Activated CD8-positive, alpha-beta memory T cell treated with anti-CD3 and anti-CD28 coated beads, Interleukin-2, amount 50 U/mL, for 1 hour (primary cell): ENCODE data around the gene SPIRE2.
A peak's percentile ranks its signal among the peaks of the same experiment; 100 is the strongest.
"Not testable (repeated sequence)": the region's sequence is repeated elsewhere in the genome, so short reads cannot be mapped to it uniquely, and the experiment has no call there.

Source experiments
- DNase-seq: peaks from one replicate; pipeline ENCODE4 v3.0.0-alpha.2; 2020; ENCODE audit errors: extremely low read depth

SPIRE2 gene

DNA sequence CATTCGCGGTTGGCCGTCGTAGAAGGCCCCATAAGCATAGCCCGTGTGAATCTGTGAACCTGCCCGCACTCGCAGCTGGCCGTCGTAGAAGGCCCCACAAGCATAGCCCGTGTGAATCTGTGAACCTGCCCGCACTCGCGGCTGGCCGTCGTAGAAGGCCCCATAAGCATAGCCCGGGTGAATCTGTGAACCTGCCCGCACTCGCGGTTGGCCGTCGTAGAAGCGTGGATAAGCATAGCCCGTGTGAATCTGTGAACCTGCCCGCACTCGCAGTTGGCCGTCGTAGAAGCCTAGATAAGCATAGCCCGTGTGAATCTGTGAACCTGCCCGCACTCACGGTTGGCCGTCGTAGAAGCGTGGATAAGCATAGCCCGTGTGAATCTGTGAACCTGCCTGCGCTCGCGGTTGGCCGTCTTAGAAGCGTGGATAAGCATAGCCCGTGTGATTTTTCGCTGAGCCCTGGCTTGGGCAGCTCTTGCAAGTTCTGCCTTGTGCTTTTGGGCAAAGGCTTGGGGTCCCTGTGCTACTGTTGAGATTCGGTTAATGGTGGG is 6.6 kb downstream of the SPIRE2 start:
- DNase-seq: not testable (repeated sequence)

DNA sequence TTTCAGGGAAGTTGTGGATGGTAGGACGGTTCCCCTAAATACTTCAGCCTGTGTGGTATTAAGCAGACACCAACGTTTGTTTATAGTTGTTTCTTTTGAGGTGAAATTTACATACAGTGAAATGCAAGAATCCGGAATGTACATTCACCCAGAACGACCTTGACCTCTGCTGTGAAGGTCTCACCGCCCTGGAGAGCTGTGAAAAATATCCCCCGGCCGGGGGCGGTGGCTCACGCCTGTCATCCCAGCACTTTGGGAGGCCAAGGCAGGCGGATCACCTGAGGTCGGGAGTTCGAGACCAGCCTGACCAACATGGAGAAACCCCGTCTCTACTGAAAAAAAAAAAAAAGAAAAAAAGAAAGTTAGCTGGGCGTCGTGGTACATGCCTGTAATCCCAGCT is 8.2 kb downstream of the SPIRE2 start:
- not testable (repeated sequence) for DNase-seq

- DNase-seq: no peak
Observed at GRCh38 chr16:89837014-89837546, 8.8 kb downstream of the SPIRE2 start.

DNA sequence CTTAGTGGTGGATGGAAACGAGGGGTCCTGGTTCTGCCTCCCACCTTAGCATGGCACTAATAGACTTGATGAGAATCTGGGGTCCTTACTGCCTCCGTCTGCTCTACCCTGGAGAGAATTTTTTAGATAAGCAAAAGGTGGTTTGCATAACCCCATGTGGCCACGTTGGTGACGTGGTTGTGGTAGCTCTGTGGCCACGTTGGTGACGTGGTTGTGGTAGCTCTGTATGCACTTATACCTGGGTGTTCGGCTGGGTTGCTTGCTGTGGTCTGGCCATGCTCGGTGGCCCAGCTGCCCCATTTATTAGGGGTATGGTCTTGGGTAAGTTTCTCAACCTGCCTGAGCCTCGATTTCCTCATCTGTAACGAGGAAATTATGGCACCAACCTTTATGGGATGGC is 13.0 kb downstream of the SPIRE2 start:
- DNase-seq: peak; percentile 46

GRCh38 chr16:89842471-89843408 is 14.5 kb downstream of the SPIRE2 start:
- DNase-seq: no peak

GRCh38 chr16:89843409-89844350 is 15.4 kb downstream of the SPIRE2 start:
- no peak for DNase-seq

DNA sequence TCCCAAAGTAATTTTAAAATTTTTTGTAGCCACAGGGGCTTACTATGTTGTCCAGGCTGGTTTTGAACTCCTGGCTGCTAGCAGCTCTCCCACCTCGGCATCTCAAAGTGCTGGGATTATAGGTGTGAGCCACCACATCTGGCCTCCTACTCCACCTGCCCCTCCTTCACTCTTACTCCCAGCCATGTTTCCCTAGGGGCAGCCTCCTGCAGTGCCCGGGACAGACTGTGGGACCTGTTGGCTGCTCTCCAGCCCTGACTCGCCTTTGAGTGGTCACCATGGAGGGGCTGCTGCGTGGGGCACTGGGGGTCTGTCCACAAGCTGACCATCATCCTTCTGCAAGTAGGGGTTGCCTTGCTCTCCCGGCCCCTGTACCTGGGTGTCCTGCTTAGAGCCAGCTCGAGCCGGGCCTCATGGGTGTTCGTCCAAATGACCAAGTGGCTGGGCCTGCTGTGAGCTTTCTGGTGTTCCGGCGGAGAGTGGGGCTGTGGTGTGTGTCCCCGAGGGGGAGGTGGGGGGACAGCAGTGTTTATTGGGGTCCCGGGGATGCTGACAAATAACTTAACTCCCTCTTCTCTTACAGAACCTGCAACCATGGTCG is 16.6 kb downstream of the SPIRE2 start:
- no peak for DNase-seq

GRCh38 chr16:89845417-89845816 is 17.1 kb downstream of the SPIRE2 start:
- DNase-seq: no peak

GRCh38 chr16:89847051-89847939 is 19.0 kb downstream of the SPIRE2 start:
- DNase-seq: no peak

DNA sequence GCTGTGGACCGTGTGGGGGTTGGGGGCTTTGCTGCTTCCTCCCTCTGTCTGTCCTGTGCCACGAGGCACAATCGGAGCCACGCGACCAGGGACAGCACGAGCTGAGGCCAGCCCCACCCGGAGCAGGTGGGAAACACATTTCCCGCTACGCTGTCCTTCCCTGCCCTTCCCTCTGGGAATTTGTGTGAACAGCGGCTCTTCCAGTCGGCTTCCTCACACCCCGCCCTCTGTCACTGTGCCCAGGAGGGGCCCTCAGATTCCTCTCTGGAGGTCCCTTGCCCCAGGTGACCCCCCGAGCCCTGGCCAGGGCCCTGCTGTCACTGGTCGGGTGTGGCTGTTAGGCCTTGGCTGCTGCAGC is 19.6 kb downstream of the SPIRE2 start:
- DNase-seq: no peak

GRCh38 chr16:89848974-89849373 is 20.7 kb downstream of the SPIRE2 start:
- no peak for DNase-seq

GRCh38 chr16:89853306-89853993 is 25.2 kb downstream of the SPIRE2 start:
- DNase-seq: no peak

- no peak for DNase-seq
Observed at GRCh38 chr16:89855301-89855945, 27.1 kb downstream of the SPIRE2 start.

DNA sequence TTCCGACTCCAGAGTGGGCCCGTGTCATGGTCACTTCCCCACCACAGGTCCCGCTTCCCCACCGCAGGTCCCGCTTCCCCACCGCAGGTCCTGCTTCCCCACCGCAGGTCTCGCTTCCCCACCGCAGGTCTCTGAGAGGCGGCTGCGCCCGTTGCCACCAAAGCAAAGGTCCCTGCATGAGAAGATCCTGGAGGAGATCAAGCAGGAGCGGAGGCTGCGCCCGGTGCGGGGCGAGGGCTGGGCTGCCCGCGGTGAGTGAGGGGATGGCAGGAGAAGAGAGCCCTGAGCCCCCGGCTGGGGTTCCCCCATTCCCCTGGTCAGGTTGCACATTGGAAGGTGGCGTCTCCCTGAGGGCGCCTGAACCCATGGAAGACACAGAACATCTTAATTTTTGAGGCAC is 27.7 kb downstream of the SPIRE2 start:
- DNase-seq: no peak

DNA sequence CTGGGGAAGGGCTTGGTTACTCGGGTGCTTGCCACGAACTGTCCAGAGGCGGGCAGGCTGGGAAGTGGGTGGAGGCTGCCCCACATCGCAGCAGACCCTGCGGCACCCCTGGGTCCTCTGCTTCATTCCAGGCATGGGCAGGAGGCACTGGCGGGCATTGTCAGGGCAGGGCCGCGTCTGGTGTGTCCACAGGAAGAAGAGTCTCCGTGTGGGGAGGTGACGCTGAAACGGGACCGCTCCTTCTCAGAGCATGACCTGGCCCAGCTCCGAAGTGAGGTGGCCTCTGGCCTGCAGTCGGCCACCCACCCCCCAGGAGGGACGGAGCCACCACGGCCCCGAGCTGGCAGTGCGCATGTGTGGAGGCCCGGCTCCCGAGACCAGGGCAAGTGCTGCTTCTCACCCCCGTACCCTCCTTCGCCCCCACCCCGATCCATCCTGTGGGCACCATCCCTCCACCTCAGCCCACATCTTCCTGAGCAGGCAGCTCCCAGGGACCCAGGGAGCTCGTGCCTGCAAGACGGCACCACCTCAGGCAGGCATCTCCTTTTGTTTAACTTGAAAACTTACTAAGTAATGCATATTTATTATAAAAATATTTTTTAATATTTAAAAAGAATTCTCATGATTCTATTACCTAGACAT is 30.8 kb downstream of the SPIRE2 start:
- no peak for DNase-seq

DNA sequence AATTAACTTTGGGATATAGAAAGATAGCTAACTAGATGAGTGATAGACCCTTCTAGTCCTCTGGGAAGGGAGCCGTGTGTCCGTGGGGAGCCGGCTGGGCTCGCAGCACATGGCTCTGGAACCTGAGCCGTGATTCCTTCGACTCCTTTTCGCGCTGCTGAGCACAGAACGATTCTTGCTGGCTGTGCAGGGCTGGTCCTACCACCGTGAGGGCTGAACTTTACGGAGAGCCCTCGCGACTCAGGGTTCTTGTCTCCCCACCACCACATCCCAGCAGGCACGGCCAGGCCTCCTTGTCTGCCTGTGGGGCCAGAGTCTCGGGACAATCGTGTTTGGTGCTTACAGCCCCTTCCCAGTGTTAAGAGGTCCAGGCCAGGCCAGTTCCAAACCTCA is 31.3 kb downstream of the SPIRE2 start:
- DNase-seq: no peak

GRCh38 chr16:89860747-89861304 is 32.6 kb downstream of the SPIRE2 start:
- DNase-seq: no peak

DNA sequence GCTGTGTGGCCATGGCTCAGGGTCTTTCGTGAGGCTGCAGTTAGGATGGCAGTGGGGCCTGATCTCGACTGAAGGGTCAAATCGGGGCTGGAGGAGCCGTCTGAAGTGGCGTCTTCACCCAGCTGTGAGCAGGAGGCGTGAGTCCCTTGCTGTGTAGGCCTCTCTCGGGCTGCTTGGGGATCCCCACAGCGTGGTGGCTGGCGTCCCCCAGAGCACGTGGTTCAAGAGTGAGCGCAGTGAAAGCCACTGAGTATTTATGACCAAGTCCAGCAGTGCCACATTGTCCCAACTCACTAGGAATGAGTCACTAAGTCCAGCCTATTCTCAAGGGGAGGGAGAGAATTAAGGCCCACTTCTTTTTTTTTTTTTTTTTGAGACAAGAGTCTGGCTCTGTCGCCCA is 33.4 kb downstream of the SPIRE2 start:
- no peak for DNase-seq

DNA sequence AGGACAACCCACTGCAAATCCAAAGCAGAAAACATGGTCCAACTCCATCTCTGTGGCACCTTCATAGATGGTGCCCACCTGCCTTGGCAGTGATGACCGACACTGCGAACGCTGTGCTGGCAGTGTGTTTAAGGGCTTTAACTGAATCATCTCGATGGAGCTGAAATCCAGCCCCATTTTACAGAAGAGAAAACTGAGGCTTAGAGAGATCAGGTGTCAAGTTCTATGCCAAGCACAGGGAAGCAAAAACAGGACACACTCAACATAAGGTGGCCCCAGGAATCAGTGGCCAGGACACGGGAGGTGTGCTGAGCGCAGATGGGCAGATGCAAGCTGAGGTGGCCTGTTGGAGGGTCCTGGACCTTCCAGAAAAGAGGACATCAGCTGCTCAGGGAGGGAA is 34.5 kb downstream of the SPIRE2 start:
- no peak for DNase-seq
